DND-41 (cell line): ENCODE results near the gene IRF5.

Experiments
- CTCF ChIP-seq: IDR thresholded peaks from 2 replicates; pipeline ENCODE4 v1.5.1; 2012; ENCODE audit warnings: borderline replicate concordance, low read length, moderate library complexity, mild to moderate bottlenecking; ENCODE audit not compliant: poor library complexity, severe bottlenecking; ENCODE audit errors: extremely low read depth
- EZH2 ChIP-seq: IDR thresholded peaks from 3 replicates; pipeline ENCODE4 v1.6.1; 2012; ENCODE audit warnings: borderline replicate concordance, low read depth, mild to moderate bottlenecking, moderate library complexity, low read length, inconsistent platforms; ENCODE audit not compliant: severe bottlenecking

- TF ChIP-seq EZH2 (no peak), CTCF (no peak)
Measured at GRCh38 chr7:128915841-128916642, 21.7 kb upstream of the IRF5 start.
